CD14-positive monocyte (primary cell): Measurements from ENCODE around the gene OTUB1. TPM values are rescaled to one million over a fixed set of nuclear protein-coding genes. Genes with fewer than 3 reads are reported as not detected.

Source experiments
- DNase-seq, 3 donors: peaks; one replicate each; pipeline ENCODE4 v3.0.0-alpha.2; 2011 to 2022
- H2AFZ ChIP-seq: 2 replicates; pipeline ENCODE4 v1.6.0; 2012; ENCODE audit warnings: mild to moderate bottlenecking, low read depth, low read length, inconsistent platforms; ENCODE audit not compliant: insufficient read depth, poor library complexity, severe bottlenecking
- H3K27ac ChIP-seq, 2 donors: 1 replicate in 1 of 2; 2 replicates in 1 of 2; pipeline ENCODE4 v1.5.1; 2012 to 2013; ENCODE audit warnings: low read length in 2 of 2, control low read depth in 1 of 2, inconsistent platforms in 1 of 2, low read depth in 1 of 2, mild to moderate bottlenecking in 1 of 2
- H3K27me3 ChIP-seq, 2 donors: one replicate each; pipeline versions ENCODE4 v1.6.0 to v1.6.1; 2011 to 2013; ENCODE audit warnings: low read length in 2 of 2; ENCODE audit not compliant: control insufficient read depth in 2 of 2, insufficient read depth in 2 of 2
- H3K36me3 ChIP-seq, 2 donors: replicated peaks in 1 of 2; 1 replicate in 1 of 2; 2 replicates in 1 of 2; pipeline versions ENCODE4 v1.5.1 to v1.6.1; 2012 to 2013; ENCODE audit warnings: low read length in 2 of 2, control low read depth in 1 of 2, inconsistent platforms in 1 of 2, mild to moderate bottlenecking in 1 of 2; ENCODE audit not compliant: insufficient read depth in 2 of 2, control insufficient read depth in 1 of 2
- H3K4me1 ChIP-seq, 2 donors: 1 replicate in 1 of 2; 2 replicates in 1 of 2; pipeline versions ENCODE4 v1.5.1 to v1.6.1; 2012 to 2013; ENCODE audit warnings: low read length in 2 of 2, control low read depth in 1 of 2, inconsistent platforms in 1 of 2, mild to moderate bottlenecking in 1 of 2, moderate library complexity in 1 of 2; ENCODE audit not compliant: insufficient read depth in 2 of 2, control insufficient read depth in 1 of 2
- H3K4me2 ChIP-seq: replicated peaks from 2 replicates; pipeline ENCODE3; 2012; ENCODE audit warnings: low read length, moderate library complexity, mild to moderate bottlenecking; ENCODE audit not compliant: poor library complexity, severe bottlenecking; ENCODE audit errors: extremely low read depth
- H3K4me3 ChIP-seq, 3 experiments: fragments of 200-600 bp in 1 of 3; sonication (generic) in 1 of 3; replicated peaks in 1 of 3; 1 replicate in 2 of 3; 2 replicates in 1 of 3; pipeline ENCODE4 v1.5.1; 2011 to 2013; ENCODE audit warnings: low read length in 3 of 3, mild to moderate bottlenecking in 3 of 3, control low read depth in 2 of 3, low read depth in 2 of 3, inconsistent platforms in 1 of 3, moderate library complexity in 1 of 3
- H3K79me2 ChIP-seq: 2 replicates; pipeline ENCODE4 v1.6.0; 2012; ENCODE audit warnings: mild to moderate bottlenecking, control low read depth, inconsistent platforms, low read length, moderate library complexity; ENCODE audit not compliant: insufficient read depth
- H3K9ac ChIP-seq: 2 replicates; pipeline ENCODE4 v1.6.0; 2017; ENCODE audit warnings: low read length, mild to moderate bottlenecking; ENCODE audit not compliant: insufficient read depth, poor library complexity, severe bottlenecking
- H3K9me3 ChIP-seq, 2 donors: replicated peaks in 1 of 2; 1 replicate in 1 of 2; 2 replicates in 1 of 2; pipeline versions ENCODE4 v1.5.1 to v1.6.1; 2012 to 2013; ENCODE audit warnings: low read length in 2 of 2, control low read depth in 1 of 2; ENCODE audit not compliant: control insufficient read depth in 1 of 2, insufficient read depth in 1 of 2
- H4K20me1 ChIP-seq: 2 replicates; pipeline ENCODE4 v1.6.0; 2012; ENCODE audit warnings: mild to moderate bottlenecking, low read length, control low read depth, moderate library complexity; ENCODE audit not compliant: insufficient read depth
- H3K27ac Mint-ChIP-seq, 7 donors: one replicate each; pipeline ENCODE4 v1.8.0; 2020; ENCODE audit warnings: mild to moderate bottlenecking in 7 of 7, mixed read lengths in 7 of 7, moderate library complexity in 6 of 7, inconsistent platforms in 2 of 7
- H3K27me3 Mint-ChIP-seq, 3 donors: one replicate each; pipeline ENCODE4 v1.8.0; 2021 to 2022; ENCODE audit warnings: low read depth in 3 of 3, mild to moderate bottlenecking in 3 of 3, mixed read lengths in 3 of 3, moderate library complexity in 3 of 3, inconsistent platforms in 1 of 3
- H3K36me3 Mint-ChIP-seq, 2 donors: one replicate each; pipeline ENCODE4 v1.8.0; 2020; ENCODE audit warnings: mixed read lengths in 2 of 2, inconsistent platforms in 1 of 2, mild to moderate bottlenecking in 1 of 2
- H3K4me1 Mint-ChIP-seq: one replicate; pipeline ENCODE4 v1.8.0; 2020; ENCODE audit warnings: mild to moderate bottlenecking, mixed read lengths
- H3K4me3 Mint-ChIP-seq, 2 donors: one replicate each; pipeline ENCODE4 v1.8.0; 2020; ENCODE audit warnings: mild to moderate bottlenecking in 2 of 2, mixed read lengths in 2 of 2, moderate library complexity in 1 of 2
- H3K9me3 Mint-ChIP-seq, 7 donors: one replicate each; pipeline ENCODE4 v1.8.0; 2020 to 2022; ENCODE audit warnings: mixed read lengths in 7 of 7, mild to moderate bottlenecking in 6 of 7, moderate library complexity in 6 of 7, inconsistent platforms in 2 of 7
- CTCF ChIP-seq: fragments of 200-600 bp; IDR thresholded peaks from one replicate; pipeline ENCODE4 v1.8.0; 2022; ENCODE audit warnings: antibody characterized with exemption, mild to moderate bottlenecking
- WGBS: methylation state at CpG from one replicate; pipeline ENCODE4 v1.1.5; 2013; ENCODE audit warnings: missing lambda C conversion rate; ENCODE audit not compliant: insufficient coverage; 5-methylcytosine and 5-hydroxymethylcytosine counted together
- intact Hi-C, 2 donors: fragments of 100-400 bp; cut with micrococcal nuclease; formaldehyde crosslinking; loops; one replicate each; pipeline versions ENCODE4 v1.15.0 to v1.15.1; 2023
- polyA plus RNA-seq, 3 donors: library from polyadenylated mRNA; depleted of rRNA in 1 of 3; unstranded in 2 of 3; stranded (reverse) in 1 of 3; fragments of 300-500 nt in 2 of 3; fragments of >200 nt in 1 of 3; fragmentation: Illumina TruSeq in 2 of 3; gene quantifications; 1 replicate in 2 of 3; 2 replicates in 1 of 3; pipeline ENCODE4 v1.2.3, GENCODE V29; 2012 to 2021

OTUB1 gene
- polyA plus RNA-seq, 3 donors: 131 to 170 (median 140) TPM

- no peak overlapping the region for H3K9ac ChIP-seq
- no peak overlapping the region for H2AFZ ChIP-seq
- peak overlapping the region in 1 of 2 donors; percentile 4 for H3K4me3 Mint-ChIP-seq
- WGBS: 98% methylated on average over 11 of the region's 18 CpGs
- no peaks in the 10 kb centered on the region for H3K36me3 Mint-ChIP-seq
- peaks cover 0 to 41% of the 10 kb centered on the region in 2 donors for H3K27me3 ChIP-seq
- DNase-seq: no peak
- no peak overlapping the region for H3K4me2 ChIP-seq
- H3K9me3 Mint-ChIP-seq: peaks cover 9 to 18% (median 13%) of the 10 kb centered on the region in 7 donors
- no peaks in the 10 kb centered on the region for H3K79me2 ChIP-seq
- no peak overlapping the region for H3K27ac ChIP-seq
- intact Hi-C loops: no loop called here
- H3K27me3 Mint-ChIP-seq: peaks cover 31 to 54% (median 36%) of the 10 kb centered on the region in 3 donors
- H3K4me1 Mint-ChIP-seq: peaks cover 18% of the 10 kb centered on the region
- H3K4me1 ChIP-seq: peaks cover 17 to 19% of the 10 kb centered on the region in 2 donors
- H3K9me3 ChIP-seq: peaks cover 0 to 15% of the 10 kb centered on the region in 2 donors
- no peak for TF ChIP-seq CTCF
- H3K36me3 ChIP-seq: no peaks in the 10 kb centered on the region
- no peak overlapping the region for H3K27ac Mint-ChIP-seq
- H4K20me1 ChIP-seq: no peaks in the 10 kb centered on the region
- H3K4me3 ChIP-seq: no peak overlapping the region
Measured at GRCh38 chr11:64008914-64009633, 22.8 kb downstream of the OTUB1 start.

- Histone ChIP-seq H3K4me3 (no peak overlapping the region), H3K36me3 (no peaks in the 10 kb centered on the region), H3K4me2 (no peak overlapping the region), H3K27ac (no peak overlapping the region), H2AFZ (no peak overlapping the region), H3K79me2 (no peaks in the 10 kb centered on the region), H3K9me3 (peaks cover 0 to 15% of the 10 kb centered on the region in 2 donors), H3K9ac (no peak overlapping the region), H4K20me1 (no peaks in the 10 kb centered on the region), H3K4me1 (peaks cover 17 to 19% of the 10 kb centered on the region in 2 donors), H3K27me3 (peaks cover 0 to 35% of the 10 kb centered on the region in 2 donors)
- no peak overlapping the region for H3K27ac Mint-ChIP-seq
- DNase-seq: no peak
- peaks cover 17% of the 10 kb centered on the region for H3K4me1 Mint-ChIP-seq
- intact Hi-C loops: no loop called here
- H3K4me3 Mint-ChIP-seq: no peak overlapping the region
- peaks cover 26 to 47% (median 32%) of the 10 kb centered on the region in 3 donors for H3K27me3 Mint-ChIP-seq
- no peak for TF ChIP-seq CTCF
- H3K36me3 Mint-ChIP-seq: no peaks in the 10 kb centered on the region
- WGBS: 94% methylated on average over 4 of the region's 8 CpGs
- H3K9me3 Mint-ChIP-seq: peaks cover 9 to 18% (median 13%) of the 10 kb centered on the region in 7 donors
Measured at GRCh38 chr11:64009710-64010109, 23.5 kb downstream of the OTUB1 start.
